Measurements from ENCODE around the gene AMD1. TPM values are rescaled to one million over a fixed set of nuclear protein-coding genes. Genes with fewer than 3 reads are reported as not detected.
A peak's percentile ranks its signal among the peaks of the same experiment; 100 is the strongest.

The AMD1 gene
- total RNA-seq, 3 donors from 2014 or later (not counting 1 experiment from before 2014, with no cell fraction given) = 109 to 175 (median 113) TPM

- Histone ChIP-seq H3K27me3 (ENCODE audit: control insufficient read depth, insufficient read depth, low read length) (no peaks in the 10 kb centered on the region), H3K4me3 (ENCODE audit: low read length) (peak overlapping the region; percentile 82), H3K36me3 (ENCODE audit: control insufficient read depth, insufficient read depth, low read length) (no peaks in the 10 kb centered on the region), H3K27ac (ENCODE audit: low read length) (peak overlapping the region; percentile 87), H3K4me1 (ENCODE audit: control insufficient read depth, insufficient read depth, low read length) (peaks cover 28% of the 10 kb centered on the region), H3K9me3 (ENCODE audit: control insufficient read depth, insufficient read depth, low read length) (no peaks in the 10 kb centered on the region)
- H3K4me1 Mint-ChIP-seq = peaks cover 41 to 51% of the 10 kb centered on the region in 2 donors
- H3K27me3 Mint-ChIP-seq (ENCODE audit: low read depth in 2 of 2) = no peaks in the 10 kb centered on the region
- WGBS (ENCODE audit: insufficient coverage) = 0% methylated on average over 57 of the region's 60 CpGs
- no peak for TF ChIP-seq CTCF (IDR thresholded peaks at IDR 0.05)
- peak overlapping the region; percentile 96 to 97 for H3K27ac Mint-ChIP-seq
- H3K4me3 Mint-ChIP-seq = peak overlapping the region; percentile 98
- H3K36me3 Mint-ChIP-seq = no peaks in the 10 kb centered on the region
- intact Hi-C loops (cut with micrococcal nuclease) = loop anchor here (1.0 to 5.0 kb wide), 2 partner anchors 60 to 107 kb away; partner anchors contain the start of genes CDK19 and RPF2
- DNase-seq (peak; percentile 63 to 67), ATAC-seq (peak; percentile 5 to 7 (median 7))
- H3K9me3 Mint-ChIP-seq = no peaks in the 10 kb centered on the region
These were observed 429 bp downstream of the AMD1 start for GRCh38 chr6:110874880-110875547.

GRCh38 chr6:110875548-110876169, 1.1 kb downstream of the AMD1 start:
- Histone ChIP-seq H3K27ac (ENCODE audit: low read length) (peak overlapping the region; percentile 87), H3K4me1 (ENCODE audit: control insufficient read depth, insufficient read depth, low read length) (peaks cover 31% of the 10 kb centered on the region), H3K36me3 (ENCODE audit: control insufficient read depth, insufficient read depth, low read length) (no peaks in the 10 kb centered on the region), H3K4me3 (ENCODE audit: low read length) (peak overlapping the region; percentile 82), H3K9me3 (ENCODE audit: control insufficient read depth, insufficient read depth, low read length) (no peaks in the 10 kb centered on the region), H3K27me3 (ENCODE audit: control insufficient read depth, insufficient read depth, low read length) (no peaks in the 10 kb centered on the region)
- H3K4me1 Mint-ChIP-seq = peaks cover 48 to 57% of the 10 kb centered on the region in 2 donors
- no peak for TF ChIP-seq CTCF (IDR thresholded peaks at IDR 0.05)
- WGBS (ENCODE audit: insufficient coverage) = under 1% methylated on average over 61 of the region's 61 CpGs
- peak overlapping the region; percentile 96 to 97 for H3K27ac Mint-ChIP-seq
- ATAC-seq = peak; percentile 20 to 24 (median 22)
- DNase-seq = peak in 1 of 2 donors; percentile 76
- H3K4me3 Mint-ChIP-seq = peak overlapping the region; percentile 98
- H3K9me3 Mint-ChIP-seq = no peaks in the 10 kb centered on the region
- H3K27me3 Mint-ChIP-seq (ENCODE audit: low read depth in 2 of 2) = no peaks in the 10 kb centered on the region
- no peaks in the 10 kb centered on the region for H3K36me3 Mint-ChIP-seq
- intact Hi-C loops (cut with micrococcal nuclease) = loop anchor here (1.0 to 5.0 kb wide), 3 partner anchors 83 to 193 kb away; partner anchors contain the start of genes GTF3C6 and RPF2

- peak; percentile 39 to 52 (median 39) for ATAC-seq
- under 1% methylated on average over 29 of the region's 29 CpGs for WGBS (ENCODE audit: insufficient coverage)
- H3K4me3 Mint-ChIP-seq = peak overlapping the region; percentile 98
- H3K27ac ChIP-seq (ENCODE audit: low read length) = peak overlapping the region; percentile 87
- H3K4me1 ChIP-seq (ENCODE audit: control insufficient read depth, insufficient read depth, low read length) = peaks cover 35% of the 10 kb centered on the region
- peak; percentile 69 to 77 for DNase-seq
- H3K27me3 ChIP-seq (ENCODE audit: control insufficient read depth, insufficient read depth, low read length) = no peaks in the 10 kb centered on the region
- no peaks in the 10 kb centered on the region for H3K9me3 Mint-ChIP-seq
- H3K36me3 ChIP-seq (ENCODE audit: control insufficient read depth, insufficient read depth, low read length) = no peaks in the 10 kb centered on the region
- H3K4me1 Mint-ChIP-seq = peaks cover 54 to 62% of the 10 kb centered on the region in 2 donors
- H3K27ac Mint-ChIP-seq = peak overlapping the region; percentile 96 to 97
- TF ChIP-seq CTCF (IDR thresholded peaks at IDR 0.05) = no peak
- H3K27me3 Mint-ChIP-seq (ENCODE audit: low read depth in 2 of 2) = no peaks in the 10 kb centered on the region
- H3K9me3 ChIP-seq (ENCODE audit: control insufficient read depth, insufficient read depth, low read length) = no peaks in the 10 kb centered on the region
- intact Hi-C loops (cut with micrococcal nuclease) = loop anchor here (1.0 to 5.0 kb wide), 3 partner anchors 82 to 194 kb away; partner anchors contain the start of genes GTF3C6 and RPF2
- H3K4me3 ChIP-seq (ENCODE audit: low read length) = peak overlapping the region; percentile 82
- H3K36me3 Mint-ChIP-seq = no peaks in the 10 kb centered on the region
These were observed 1.7 kb downstream of the AMD1 start for GRCh38 chr6:110876170-110876773.

Data from natural killer cell (primary cell).